GM19240 (cell line): ENCODE results near the gene PDS5B.
"Not testable (repeated sequence)": the region's sequence is repeated elsewhere in the genome, so short reads cannot be mapped to it uniquely, and the experiment has no call there.

Experiments
- DNase-seq: peaks from one replicate; pipeline ENCODE4 v3.0.0; 2011; ENCODE audit warnings: low spot score; ENCODE audit not compliant: insufficient read length

PDS5B gene

GRCh38 chr13:32586080-32586900, at the start of gene PDS5B:
Gene PDS5B, plus strand, starts transcription at chr13:32586452. Its CDS starts 62,321 bp downstream, at chr13:32648773.
- DNase-seq: peak; percentile 84

GRCh38 chr13:32537580-32538142, 48.6 kb upstream of the PDS5B start:
- no peak for DNase-seq

DNA sequence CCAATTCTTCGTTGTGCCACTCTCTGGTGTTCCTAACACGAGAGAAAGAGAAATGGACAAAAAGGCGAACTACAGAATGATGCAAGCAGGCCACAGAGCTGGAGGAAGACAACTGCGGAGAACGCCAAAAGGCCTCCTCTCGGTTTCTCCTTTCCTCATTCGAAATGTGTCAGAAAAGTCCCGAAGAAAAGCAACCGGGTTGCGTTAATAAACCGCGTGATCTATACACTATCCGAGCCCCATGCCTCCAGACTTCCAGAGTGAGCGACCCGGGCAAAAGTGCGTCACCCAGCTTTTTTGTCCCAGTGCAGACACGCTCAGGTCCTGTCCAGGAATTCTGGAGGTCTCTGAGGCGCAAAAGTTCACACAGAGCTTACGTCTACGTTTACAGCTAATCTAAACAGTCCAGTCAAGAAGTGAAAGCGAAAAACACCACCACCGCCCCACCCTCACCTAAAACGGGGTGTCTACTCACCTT, 48.1 kb upstream of the PDS5B start:
- DNase-seq: peak; percentile 15

DNA sequence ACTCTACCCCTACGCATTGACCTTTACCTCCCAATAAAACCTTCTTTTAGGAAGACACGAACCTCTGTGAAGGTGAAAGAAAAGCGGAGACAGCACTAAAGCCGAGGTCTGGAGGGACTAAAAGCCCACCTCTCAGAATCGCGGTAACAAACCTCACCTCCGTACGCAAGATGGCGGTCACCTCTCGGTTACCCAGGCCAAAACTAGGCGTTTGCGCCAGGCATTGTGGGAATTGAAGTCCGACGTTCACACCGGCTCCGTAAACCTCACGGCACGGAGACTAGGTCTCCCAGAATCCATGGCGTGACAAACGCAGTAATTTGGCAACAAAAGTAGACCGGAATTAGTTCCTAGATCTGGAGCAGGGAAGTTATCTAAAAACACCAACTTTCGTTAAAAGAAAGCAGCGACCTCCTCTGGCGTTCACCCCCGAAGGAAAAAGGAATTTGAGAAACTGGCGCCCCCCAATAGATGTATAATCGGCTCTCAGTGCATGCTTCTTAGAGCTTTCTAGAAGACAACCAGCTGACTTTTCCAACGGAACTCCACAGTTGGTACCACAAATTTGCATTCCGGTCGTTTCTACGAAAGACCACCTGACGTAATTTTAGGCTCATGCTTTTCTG, 47.5 kb upstream of the PDS5B start, which contains the start of gene N4BP2L2:
TSS of gene N4BP2L2 (minus strand) at position 175 of the 626 bp plus-strand sequence. CDS start 1,768 bp downstream, outside the sequence.
- DNase-seq: peak; percentile 74

GRCh38 chr13:32542221-32542620, 44.0 kb upstream of the PDS5B start:
- DNase-seq: no peak

DNA sequence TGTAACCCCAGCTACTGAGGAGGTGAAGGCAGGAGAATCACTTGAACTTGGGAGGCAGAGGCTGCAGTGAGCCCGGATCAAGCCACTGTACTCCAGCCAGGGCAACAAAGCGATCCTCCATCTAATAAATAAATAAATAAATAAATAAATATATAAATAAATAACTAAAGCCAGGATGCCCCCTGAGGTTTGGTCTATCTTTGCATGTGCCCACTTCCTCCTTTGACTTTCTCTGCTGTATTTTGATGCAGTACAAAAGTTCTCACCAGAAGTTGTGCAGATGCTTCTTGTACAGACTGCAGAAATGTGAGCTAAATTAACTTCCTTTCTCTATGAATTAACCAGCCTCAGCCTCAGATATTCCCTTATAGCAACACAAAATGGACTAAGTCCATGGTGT, 41.2 kb upstream of the PDS5B start:
- DNase-seq: no peak

DNA sequence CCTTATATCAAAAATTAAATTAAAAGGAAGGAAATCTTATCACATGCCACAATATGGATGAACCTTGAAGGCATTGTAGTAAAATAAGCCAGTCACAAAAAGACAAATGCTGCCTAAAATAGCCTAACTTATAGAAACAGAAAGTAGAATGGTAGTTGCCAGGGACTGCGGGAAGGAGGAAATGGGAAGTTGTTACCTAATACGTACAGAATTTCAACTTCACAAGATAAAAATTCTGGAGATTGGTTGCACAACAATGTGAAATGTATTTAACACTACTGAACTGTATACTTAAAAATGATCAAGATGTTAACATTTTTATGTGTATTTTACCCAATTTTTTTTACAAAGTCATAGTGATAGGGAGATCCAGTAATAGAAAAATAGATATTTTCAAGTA, 37.4 kb upstream of the PDS5B start:
- no peak for DNase-seq

DNA sequence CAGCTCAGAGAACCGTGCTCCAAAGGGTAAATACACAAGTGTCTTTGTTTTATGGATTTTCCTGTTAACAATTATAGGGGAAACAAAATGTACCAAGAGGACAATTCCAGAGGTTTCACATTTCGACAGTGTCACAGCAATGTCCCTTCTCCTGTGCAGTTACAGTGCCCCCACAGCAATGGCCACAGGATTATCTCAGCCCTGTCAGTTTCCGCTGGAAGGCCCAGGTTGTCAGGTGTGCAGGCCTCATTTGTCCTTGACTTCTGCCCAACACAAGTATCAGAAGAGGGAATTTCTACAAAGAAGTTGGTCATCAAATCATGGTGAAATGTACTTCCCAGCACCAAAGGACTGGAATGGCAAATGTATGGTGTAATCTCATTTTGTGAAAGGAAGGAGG, 36.5 kb upstream of the PDS5B start:
- no peak for DNase-seq

- DNase-seq: no peak
Observed at GRCh38 chr13:32553720-32554119, 32.5 kb upstream of the PDS5B start.

DNA sequence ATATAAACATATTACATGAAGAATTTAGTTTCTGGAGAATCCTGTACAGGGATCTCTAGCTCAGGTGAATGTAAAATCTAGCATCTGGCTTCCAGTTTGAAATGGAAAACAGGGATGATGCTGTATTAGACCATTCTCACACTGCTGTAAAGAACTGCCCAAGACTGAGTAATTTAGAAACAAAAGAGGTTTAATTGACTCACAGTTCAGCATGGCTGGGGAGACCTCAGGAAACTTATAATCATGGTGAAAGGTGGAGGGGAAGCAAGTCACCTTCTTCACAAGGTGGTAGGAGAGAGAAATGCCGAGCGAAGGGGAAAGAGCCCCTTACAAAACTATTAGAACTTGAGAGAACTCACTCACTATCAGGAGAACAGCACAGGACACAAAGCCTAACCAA, 30.6 kb upstream of the PDS5B start:
- DNase-seq: no peak

DNA sequence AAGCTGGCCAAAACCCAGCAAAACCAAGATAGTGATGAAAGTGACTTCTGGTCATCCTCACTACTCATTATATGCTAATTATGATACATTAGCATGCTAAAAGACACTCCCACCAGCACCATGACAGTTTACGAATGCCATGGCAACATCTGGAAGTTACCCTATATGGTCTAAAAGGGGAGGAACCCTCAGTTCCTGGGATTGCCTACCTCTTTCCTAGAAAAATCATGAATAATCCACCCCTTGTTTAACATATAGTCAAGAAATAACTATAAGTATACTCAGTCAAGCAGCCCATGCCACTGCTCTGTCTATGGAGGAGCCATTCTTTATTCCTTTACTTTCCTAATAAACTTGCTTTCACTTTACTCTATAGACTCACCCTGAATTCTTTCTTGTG, 25.4 kb upstream of the PDS5B start:
- DNase-seq: not testable (repeated sequence)

DNA sequence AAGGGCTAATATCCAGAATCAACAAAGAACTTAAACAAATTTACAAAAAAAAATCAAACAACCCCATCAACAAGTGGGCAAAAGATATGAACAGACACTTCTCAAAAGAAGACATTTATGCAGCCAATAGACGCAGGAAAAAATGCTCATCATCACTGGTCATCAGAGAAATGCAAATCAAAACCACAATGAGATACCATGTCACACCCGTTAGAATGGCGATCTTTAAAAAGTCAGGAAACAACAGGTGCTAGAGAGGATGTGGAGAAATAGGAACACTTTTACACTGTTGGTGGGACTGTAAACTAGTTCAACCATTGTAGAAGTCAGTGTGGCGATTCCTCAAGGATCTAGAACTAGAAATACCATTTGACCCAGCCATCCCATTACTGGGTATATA, 10.6 kb upstream of the PDS5B start:
- DNase-seq: not testable (repeated sequence)

DNA sequence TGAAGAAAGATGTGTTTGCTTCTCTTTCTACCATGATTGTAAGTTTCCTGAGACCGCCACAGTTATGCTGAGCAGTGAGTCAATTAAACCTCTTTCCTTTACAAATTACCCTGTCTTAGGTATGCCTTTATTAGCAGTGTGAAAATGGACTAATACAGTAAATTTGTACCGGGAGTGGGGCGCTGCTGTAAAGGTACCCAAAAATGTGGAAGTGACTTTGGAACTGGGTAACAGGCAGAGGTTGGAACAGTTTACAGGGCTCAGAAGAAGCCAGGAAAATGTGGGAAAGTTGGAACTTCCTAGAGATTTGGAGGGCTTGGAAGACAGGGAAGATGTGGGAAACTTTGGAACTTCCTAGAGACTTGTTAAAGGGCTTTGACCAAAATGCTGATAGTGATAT, 9.2 kb upstream of the PDS5B start:
- no peak for DNase-seq

GRCh38 chr13:32581177-32581786, 5.0 kb upstream of the PDS5B start:
- no peak for DNase-seq

- no peak for DNase-seq
Observed at GRCh38 chr13:32582281-32582680, 4.0 kb upstream of the PDS5B start.

GRCh38 chr13:32582991-32583390, 3.3 kb upstream of the PDS5B start:
- DNase-seq: no peak

DNA sequence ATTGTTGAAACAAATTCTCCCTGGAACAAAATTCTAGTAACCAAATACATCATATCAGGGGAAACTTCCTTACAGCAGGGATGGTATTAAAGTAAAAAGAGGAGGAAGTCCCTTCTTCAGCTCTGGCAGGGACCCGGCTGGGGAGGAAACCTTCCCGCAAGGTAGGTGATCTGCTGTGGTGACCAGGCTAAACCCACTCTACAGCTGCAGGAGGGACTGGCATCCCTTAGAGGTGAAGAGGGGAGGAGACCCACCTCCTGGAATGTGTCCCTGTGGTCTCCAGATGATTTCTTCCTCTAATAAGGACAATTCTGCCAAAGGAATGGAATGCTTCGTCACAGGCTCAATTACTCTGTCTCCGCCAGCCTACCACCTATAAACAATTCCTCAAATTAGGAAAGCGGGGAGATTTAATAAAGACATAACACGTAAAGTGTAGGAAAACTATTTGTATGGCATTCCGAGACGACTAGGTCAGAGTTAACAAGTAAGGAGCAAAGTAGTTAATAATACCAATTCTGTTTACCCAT, 637 bp upstream of the PDS5B start:
- no peak for DNase-seq

- DNase-seq: no peak
Observed at GRCh38 chr13:32587011-32587810, 959 bp downstream of the PDS5B start.

GRCh38 chr13:32587811-32588170, 1.5 kb downstream of the PDS5B start:
- DNase-seq: no peak

- DNase-seq: no peak
Observed at GRCh38 chr13:32588736-32589135, 2.5 kb downstream of the PDS5B start.

- no peak for DNase-seq
Observed at GRCh38 chr13:32589471-32589870, 3.2 kb downstream of the PDS5B start.
